ENCODE measurements around the gene AGFG2.

AGFG2 gene

GRCh38 chr7:100573691-100574361, 34.8 kb downstream of the AGFG2 start, which contains the start of gene SAP25:
Gene SAP25 (minus strand): TSS chr7:100573900. CDS start chr7:100573742, 158 bp downstream.
- DNase-seq = no peak

- DNase-seq = no peak
Observed at GRCh38 chr7:100574362-100575205, 35.6 kb downstream of the AGFG2 start.

GRCh38 chr7:100575206-100575631, 36.2 kb downstream of the AGFG2 start:
- DNase-seq = no peak

GRCh38 chr7:100575746-100576383, 36.9 kb downstream of the AGFG2 start:
- no peak for DNase-seq

- no peak for DNase-seq
Observed at GRCh38 chr7:100576384-100576993, 37.5 kb downstream of the AGFG2 start.

GRCh38 chr7:100577103-100577502, 38.1 kb downstream of the AGFG2 start:
- no peak for DNase-seq

GRCh38 chr7:100577507-100577906, 38.5 kb downstream of the AGFG2 start:
- no peak for DNase-seq

GRCh38 chr7:100578246-100579183, 39.5 kb downstream of the AGFG2 start:
- DNase-seq = no peak

- no peak for DNase-seq
Observed at GRCh38 chr7:100580466-100581283, 41.7 kb downstream of the AGFG2 start.

GRCh38 chr7:100582041-100582579, 43.1 kb downstream of the AGFG2 start:
- DNase-seq = no peak

- no peak for DNase-seq
Observed at GRCh38 chr7:100582650-100583049, 43.6 kb downstream of the AGFG2 start.

GRCh38 chr7:100583132-100584053, 44.4 kb downstream of the AGFG2 start:
- no peak for DNase-seq

- no peak for DNase-seq
Observed at GRCh38 chr7:100584054-100584682, 45.2 kb downstream of the AGFG2 start.

- peak; percentile 36 for DNase-seq
Observed at GRCh38 chr7:100584683-100585510, 45.9 kb downstream of the AGFG2 start.

GRCh38 chr7:100585511-100586265, 46.7 kb downstream of the AGFG2 start, which contains the start of gene LRCH4:
Gene LRCH4 (minus strand): TSS chr7:100586129. CDS start chr7:100586100, 29 bp downstream.
- peak; percentile 59 for DNase-seq

- peak; percentile 100 for DNase-seq
Observed at GRCh38 chr7:100586266-100587025, 47.4 kb downstream of the AGFG2 start, which contains the start of gene FBXO24. Gene FBXO24 (plus strand): TSS chr7:100586328. CDS start chr7:100586626, 298 bp downstream.
